MV-4-11 (cell line): ENCODE measurements around the gene ANKRD40CL.
A peak's percentile ranks its signal among the peaks of the same experiment; 100 is the strongest.

ENCODE experiments used
- DNase-seq: peaks from one replicate; lab custom pipeline; 2025; lab: John Stamatoyannopoulos, UW

ANKRD40CL gene

GRCh38 chr17:50787106-50787505 is 19.8 kb upstream of the ANKRD40CL start:
- DNase-seq: no peak

DNA sequence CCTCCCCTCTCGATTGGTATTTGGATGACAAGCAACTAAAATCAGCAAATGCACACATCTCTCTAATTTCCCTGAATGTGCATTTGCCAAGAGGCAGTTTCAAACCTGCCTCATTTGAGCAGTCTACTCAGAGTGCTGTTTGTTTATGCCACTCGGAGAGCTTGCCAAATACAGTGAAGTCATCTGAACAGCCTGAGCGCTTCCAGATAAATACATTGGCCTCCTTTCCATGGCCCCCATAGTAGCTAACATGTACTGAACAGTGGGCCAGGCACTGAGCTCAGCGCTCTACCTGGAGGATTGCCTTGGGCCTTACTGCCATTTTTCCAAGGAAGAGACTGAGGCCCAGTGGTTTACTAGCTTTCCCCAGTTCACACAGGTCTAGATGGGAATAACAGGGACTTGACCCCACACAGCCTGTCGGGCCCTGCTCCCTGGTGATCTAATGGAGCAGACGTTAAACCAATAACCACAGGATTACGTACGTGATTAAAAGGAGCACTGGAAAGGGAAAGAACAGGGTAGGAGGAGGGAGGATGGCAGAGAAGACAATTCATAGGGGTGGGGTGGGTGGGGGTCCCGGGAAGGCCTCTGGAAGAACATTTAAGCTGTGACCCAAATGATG is 18.7 kb upstream of the ANKRD40CL start:
- DNase-seq: no peak

- no peak for DNase-seq
Measured at GRCh38 chr17:50785126-50785525, 17.8 kb upstream of the ANKRD40CL start.

GRCh38 chr17:50783905-50784304 is 16.6 kb upstream of the ANKRD40CL start:
- DNase-seq: no peak

DNA sequence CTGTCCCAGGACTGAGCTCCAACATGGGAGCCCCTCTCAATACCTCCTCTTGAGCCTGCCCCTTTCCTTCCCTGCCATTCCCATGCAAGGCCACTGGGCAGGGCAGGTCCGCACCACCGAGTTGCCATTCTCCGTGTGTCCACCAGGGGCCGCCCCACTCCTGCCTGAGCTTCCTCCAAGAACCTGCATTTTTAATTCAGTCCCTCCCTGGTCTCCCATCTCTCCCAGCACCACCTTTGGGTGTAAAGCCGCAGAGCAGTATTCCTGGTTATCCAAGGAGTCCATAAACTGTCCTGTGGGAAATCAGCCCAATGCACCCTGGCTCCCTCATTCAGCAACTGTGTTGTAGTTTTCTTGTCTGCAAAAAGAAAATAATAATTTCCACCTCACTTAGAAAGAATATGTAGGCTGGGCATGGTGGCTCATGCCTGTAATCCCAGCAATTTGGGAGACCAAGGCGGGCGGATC is 15.9 kb upstream of the ANKRD40CL start:
- peak; percentile 67 for DNase-seq

DNA sequence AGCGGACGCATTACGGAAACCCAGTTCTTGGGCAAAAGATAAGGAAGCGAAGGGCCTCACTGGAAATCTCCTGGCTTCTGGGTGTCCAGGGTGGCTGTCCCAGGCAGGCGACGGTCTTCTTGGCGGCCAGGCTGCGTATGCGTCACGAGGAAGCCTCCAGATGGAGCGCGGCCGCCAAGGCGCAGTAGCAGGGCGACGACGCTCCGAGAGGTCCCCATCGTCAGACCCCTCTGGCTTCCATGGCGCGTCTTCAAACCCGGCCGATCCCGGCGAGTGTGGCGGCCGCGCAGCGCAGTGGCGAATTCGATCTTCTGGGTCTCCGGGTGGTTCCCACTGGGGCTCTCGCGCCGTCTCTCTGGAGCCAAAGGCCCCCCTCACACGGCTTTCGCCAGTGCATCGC is 13.8 kb upstream of the ANKRD40CL start:
- DNase-seq: no peak

- DNase-seq: no peak
Measured at GRCh38 chr17:50779747-50780353, 12.5 kb upstream of the ANKRD40CL start.

- no peak for DNase-seq
Measured at GRCh38 chr17:50778988-50779387, 11.7 kb upstream of the ANKRD40CL start.

GRCh38 chr17:50778471-50778870 is 11.2 kb upstream of the ANKRD40CL start:
- no peak for DNase-seq

GRCh38 chr17:50775926-50776325 is 8.6 kb upstream of the ANKRD40CL start:
- DNase-seq: no peak

DNA sequence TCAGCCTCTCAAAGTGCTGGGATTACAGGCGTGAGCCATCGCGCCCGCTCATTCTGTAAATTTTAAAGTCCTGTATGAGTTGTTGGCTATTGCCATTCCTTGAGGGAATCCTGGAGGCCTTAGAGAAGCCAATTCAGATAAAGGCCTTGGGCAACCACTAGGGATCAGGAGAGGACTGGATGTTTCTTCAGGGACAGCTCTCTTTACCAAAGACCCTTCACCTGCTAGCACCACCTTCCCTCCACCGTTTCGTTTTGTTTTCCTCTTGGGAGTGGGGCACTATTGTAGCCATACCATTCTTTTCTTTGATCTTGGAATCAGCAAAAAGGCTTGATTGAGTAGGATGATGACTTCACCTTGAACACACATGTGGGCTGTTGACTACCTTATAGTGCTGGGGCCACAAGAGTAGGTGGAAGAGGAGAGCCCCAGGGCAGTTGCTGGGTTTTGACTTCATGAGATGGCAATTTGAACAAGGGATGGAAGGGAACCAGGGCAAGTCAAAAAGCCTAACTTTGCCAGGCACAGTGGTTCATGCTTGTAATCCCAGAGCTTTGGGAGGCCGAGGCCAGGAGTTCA is 7.0 kb upstream of the ANKRD40CL start:
- no peak for DNase-seq

GRCh38 chr17:50771991-50772785 is 4.9 kb upstream of the ANKRD40CL start:
- DNase-seq: no peak

DNA sequence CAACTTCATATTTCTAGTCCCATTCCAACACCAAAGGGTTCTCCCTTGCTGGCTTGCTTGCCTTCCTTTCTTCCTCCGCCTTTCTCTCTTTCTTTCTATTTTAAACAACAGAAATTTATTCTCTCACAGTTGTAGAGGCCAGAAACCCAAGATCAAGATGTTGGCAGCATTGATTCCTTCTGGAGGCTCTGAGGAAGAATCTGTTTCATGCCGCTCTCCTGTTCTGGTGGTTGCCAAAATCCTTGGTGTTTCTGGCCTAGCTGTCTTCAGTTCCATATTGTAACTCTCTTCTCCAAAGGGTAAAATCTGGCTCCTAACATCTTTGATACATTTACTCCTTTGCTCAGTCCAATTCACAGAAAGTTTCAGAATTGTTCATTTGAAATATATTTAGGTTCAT is 3.0 kb upstream of the ANKRD40CL start:
- DNase-seq: no peak

DNA sequence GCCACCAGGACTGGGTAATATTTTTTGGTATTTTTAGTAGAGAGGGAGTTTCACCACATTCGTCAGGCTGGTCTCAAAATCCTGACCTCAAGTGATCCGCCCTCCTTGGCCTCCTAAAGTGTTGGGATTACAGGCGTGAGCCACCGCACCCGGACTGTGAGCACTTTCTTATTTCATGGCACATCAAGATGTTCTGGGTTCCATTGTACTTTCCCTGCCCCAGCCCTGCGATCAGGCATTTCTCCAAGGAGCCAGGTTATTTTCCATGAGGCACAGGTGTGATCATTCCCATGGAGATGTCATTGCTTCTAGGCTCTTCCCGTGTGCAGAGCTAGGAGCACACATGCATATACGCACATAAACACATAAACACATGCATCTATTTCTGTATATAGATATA is 2.6 kb upstream of the ANKRD40CL start:
- no peak for DNase-seq

DNA sequence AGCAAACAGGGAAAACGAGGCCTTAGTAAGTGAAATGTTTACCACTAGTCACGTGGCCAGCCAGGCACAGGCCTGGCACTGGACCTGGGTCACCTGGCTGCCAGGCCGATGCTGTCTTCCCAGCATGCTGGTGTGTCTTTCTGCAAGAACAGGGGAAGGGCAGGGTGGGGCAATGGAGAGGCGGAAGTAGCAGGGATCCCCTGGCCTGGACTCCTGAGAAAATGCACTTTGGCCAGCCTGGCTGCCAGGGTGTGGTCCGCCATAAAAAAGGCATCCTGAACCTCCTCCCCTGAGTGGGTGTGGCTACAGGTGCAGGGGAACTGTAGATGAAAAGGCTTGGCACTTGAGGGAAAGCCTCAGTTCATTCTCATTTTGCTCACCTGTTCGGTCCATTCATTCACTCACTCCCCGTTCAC is 1.0 kb upstream of the ANKRD40CL start:
- DNase-seq: no peak

- no peak for DNase-seq
Measured at GRCh38 chr17:50767030-50767429, 288 bp downstream of the ANKRD40CL start.

DNA sequence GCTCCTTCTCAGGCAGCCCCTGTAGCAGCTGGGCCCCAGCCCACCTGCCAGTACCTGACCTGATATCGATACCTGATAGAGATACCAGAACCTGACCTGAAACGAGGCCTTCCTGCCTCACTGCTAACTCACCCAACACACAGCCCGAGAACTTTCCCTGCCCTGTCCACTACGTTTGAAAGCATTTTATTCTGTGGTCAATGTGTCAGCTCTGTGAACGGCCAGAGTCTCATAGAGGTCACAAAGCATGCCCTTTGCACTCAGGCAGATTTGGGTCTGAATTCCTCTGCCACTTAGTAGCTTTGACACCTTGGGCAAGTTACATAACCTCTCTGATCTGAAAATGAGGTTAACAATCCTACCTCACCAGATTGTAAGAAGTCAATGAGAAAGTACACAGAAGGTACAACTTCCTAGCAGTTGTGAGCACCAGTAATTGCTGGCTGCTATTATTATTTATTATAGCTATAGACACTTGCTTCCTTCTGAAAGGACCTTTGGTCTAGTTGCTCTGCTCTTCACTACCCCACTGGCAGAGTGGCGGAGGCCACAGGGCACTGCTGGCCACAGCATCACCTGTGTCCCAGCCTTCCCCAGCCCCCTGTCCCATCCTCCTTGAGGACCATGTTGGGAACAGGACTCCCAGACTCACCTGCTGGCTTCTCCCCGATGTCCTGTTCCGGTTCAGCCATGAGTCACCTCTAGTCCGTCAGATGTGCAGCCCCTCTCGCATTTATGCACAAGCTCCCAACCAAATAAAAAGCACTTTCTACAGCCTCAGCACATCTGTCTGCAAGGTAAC is 895 bp downstream of the ANKRD40CL start:
- no peak for DNase-seq

- peak; percentile 66 for DNase-seq
Measured at GRCh38 chr17:50765454-50766221, 1.7 kb downstream of the ANKRD40CL start.

- DNase-seq: no peak
Measured at GRCh38 chr17:50764734-50765149, 2.6 kb downstream of the ANKRD40CL start.

- DNase-seq: no peak
Measured at GRCh38 chr17:50763716-50764475, 3.4 kb downstream of the ANKRD40CL start.
